Measurements from ENCODE around the gene NLGN1.

DNA sequence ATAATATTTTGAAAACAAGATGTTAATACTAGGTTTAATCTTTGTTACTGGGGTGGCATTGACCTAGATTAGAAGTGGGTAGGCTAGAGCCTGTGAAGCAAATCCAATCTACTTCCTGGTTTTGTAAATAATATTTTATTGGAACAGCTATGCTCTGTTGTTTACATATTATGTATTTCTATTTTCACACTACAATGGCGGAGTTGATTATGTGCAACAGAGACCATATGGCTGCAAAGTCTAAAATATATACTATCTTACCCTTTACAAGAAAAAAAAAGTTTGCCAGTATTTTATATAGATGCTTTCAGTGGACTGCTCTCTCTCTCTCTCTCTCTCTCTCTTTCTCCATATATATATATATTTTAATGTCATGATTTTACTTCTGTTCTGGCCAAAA, 244.2 kb downstream of the NLGN1 start:
- no peak for TF ChIP-seq YY1 (IDR thresholded peaks at IDR 0.05; ENCODE audit: extremely low read depth, insufficient replicate concordance, low read depth, low read length)
- TF ChIP-seq, protein P1, sequence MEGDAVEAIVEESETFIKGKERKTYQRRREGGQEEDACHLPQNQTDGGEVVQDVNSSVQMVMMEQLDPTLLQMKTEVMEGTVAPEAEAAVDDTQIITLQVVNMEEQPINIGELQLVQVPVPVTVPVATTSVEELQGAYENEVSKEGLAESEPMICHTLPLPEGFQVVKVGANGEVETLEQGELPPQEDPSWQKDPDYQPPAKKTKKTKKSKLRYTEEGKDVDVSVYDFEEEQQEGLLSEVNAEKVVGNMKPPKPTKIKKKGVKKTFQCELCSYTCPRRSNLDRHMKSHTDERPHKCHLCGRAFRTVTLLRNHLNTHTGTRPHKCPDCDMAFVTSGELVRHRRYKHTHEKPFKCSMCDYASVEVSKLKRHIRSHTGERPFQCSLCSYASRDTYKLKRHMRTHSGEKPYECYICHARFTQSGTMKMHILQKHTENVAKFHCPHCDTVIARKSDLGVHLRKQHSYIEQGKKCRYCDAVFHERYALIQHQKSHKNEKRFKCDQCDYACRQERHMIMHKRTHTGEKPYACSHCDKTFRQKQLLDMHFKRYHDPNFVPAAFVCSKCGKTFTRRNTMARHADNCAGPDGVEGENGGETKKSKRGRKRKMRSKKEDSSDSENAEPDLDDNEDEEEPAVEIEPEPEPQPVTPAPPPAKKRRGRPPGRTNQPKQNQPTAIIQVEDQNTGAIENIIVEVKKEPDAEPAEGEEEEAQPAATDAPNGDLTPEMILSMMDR (IDR thresholded peaks at IDR 0.05 in 2 of 3, conservative IDR thresholded peaks at IDR 0.05 in 1 of 3; ENCODE audit: borderline replicate concordance in 1 of 3, insufficient read depth in 1 of 3, low read depth in 2 of 3, low read length in 2 of 3) = no peak
- no peak for TF ChIP-seq ZNF274 (IDR thresholded peaks at IDR 0.05; ENCODE audit: low read depth, low read length)
- no peak for TF ChIP-seq POLR2AphosphoS5 (IDR thresholded peaks at IDR 0.05; ENCODE audit: low read depth, low read length)
- TF ChIP-seq POLR2A (IDR thresholded peaks at IDR 0.05; ENCODE audit: borderline replicate concordance, extremely low read depth, insufficient read depth, insufficient read length) = no peak
- TF ChIP-seq, protein P2, sequence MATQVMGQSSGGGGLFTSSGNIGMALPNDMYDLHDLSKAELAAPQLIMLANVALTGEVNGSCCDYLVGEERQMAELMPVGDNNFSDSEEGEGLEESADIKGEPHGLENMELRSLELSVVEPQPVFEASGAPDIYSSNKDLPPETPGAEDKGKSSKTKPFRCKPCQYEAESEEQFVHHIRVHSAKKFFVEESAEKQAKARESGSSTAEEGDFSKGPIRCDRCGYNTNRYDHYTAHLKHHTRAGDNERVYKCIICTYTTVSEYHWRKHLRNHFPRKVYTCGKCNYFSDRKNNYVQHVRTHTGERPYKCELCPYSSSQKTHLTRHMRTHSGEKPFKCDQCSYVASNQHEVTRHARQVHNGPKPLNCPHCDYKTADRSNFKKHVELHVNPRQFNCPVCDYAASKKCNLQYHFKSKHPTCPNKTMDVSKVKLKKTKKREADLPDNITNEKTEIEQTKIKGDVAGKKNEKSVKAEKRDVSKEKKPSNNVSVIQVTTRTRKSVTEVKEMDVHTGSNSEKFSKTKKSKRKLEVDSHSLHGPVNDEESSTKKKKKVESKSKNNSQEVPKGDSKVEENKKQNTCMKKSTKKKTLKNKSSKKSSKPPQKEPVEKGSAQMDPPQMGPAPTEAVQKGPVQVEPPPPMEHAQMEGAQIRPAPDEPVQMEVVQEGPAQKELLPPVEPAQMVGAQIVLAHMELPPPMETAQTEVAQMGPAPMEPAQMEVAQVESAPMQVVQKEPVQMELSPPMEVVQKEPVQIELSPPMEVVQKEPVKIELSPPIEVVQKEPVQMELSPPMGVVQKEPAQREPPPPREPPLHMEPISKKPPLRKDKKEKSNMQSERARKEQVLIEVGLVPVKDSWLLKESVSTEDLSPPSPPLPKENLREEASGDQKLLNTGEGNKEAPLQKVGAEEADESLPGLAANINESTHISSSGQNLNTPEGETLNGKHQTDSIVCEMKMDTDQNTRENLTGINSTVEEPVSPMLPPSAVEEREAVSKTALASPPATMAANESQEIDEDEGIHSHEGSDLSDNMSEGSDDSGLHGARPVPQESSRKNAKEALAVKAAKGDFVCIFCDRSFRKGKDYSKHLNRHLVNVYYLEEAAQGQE (IDR thresholded peaks at IDR 0.05; ENCODE audit: low read depth) = no peak
- no peak for TF ChIP-seq SP1 (IDR thresholded peaks at IDR 0.05; ENCODE audit: low read depth)
- no peak for TF ChIP-seq CEBPB (IDR thresholded peaks at IDR 0.05; ENCODE audit: low read depth)
- TF ChIP-seq EZH2 (IDR thresholded peaks at IDR 0.05) = no peak
- no peak for TF ChIP-seq MAX (IDR thresholded peaks at IDR 0.05)
- TF ChIP-seq EZH2phosphoT487 (IDR thresholded peaks at IDR 0.05; ENCODE audit: borderline replicate concordance) = no peak
- no peak for TF ChIP-seq JUND (IDR thresholded peaks at IDR 0.05)
